B cell (primary cell): ENCODE results near the gene PDPK1.
"Not testable (repeated sequence)": the region's sequence is repeated elsewhere in the genome, so short reads cannot be mapped to it uniquely, and the experiment has no call there.

Experiments used
- EZH2 ChIP-seq: IDR thresholded peaks from 2 replicates; pipeline ENCODE4 v1.6.1; 2012; ENCODE audit warnings: borderline replicate concordance, low read depth, mild to moderate bottlenecking, moderate library complexity, low read length; ENCODE audit not compliant: insufficient read depth, poor library complexity, severe bottlenecking
- TF ChIP-seq, protein P1 (sequence below): fragments of 200-600 bp; IDR thresholded peaks from one replicate; pipeline ENCODE4 v1.8.0; 2022; ENCODE audit warnings: antibody characterized with exemption, mild to moderate bottlenecking

DNA sequence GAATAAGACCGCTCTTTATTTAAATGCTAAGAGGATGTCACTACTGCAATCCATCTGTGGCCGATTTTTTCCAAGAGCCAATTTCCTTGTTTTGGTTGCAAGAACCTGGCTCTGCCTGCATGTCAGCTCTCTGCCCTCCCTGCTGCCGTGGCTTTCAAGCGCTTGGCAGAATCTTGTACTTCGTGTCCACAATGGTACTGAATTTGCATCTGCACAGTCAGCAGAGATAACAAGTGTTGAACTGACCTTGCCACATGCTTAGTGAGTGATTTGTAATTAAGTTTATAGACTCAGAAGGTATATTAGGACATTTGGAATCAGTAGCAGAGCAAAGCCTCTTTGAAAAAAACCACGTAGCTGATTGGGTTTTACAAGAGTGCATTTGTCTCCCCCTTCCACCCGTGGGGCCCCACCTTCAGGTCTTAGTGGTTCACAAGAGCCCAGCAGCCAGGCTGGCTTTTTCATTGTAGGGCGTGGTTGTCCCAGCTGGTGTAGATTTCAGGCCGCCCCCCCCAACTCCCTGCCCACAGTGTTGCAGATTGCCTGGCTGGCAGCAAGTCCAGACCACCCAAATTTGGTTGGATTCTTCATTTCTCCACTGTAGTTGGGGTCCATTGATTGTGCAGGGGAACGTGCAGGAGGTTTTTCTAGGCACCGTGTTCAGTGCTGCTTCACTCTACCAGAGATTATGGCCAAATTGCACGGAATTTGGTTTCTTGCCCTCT is 63.6 kb downstream of the PDPK1 start:
- TF ChIP-seq, protein P1, sequence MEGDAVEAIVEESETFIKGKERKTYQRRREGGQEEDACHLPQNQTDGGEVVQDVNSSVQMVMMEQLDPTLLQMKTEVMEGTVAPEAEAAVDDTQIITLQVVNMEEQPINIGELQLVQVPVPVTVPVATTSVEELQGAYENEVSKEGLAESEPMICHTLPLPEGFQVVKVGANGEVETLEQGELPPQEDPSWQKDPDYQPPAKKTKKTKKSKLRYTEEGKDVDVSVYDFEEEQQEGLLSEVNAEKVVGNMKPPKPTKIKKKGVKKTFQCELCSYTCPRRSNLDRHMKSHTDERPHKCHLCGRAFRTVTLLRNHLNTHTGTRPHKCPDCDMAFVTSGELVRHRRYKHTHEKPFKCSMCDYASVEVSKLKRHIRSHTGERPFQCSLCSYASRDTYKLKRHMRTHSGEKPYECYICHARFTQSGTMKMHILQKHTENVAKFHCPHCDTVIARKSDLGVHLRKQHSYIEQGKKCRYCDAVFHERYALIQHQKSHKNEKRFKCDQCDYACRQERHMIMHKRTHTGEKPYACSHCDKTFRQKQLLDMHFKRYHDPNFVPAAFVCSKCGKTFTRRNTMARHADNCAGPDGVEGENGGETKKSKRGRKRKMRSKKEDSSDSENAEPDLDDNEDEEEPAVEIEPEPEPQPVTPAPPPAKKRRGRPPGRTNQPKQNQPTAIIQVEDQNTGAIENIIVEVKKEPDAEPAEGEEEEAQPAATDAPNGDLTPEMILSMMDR: not testable (repeated sequence)
- not testable (repeated sequence) for TF ChIP-seq EZH2
